NCI-H2029 treated with DMSO at 0.1 percent for 48 hours (cell line): ENCODE results near the gene NF2.
"Not testable (repeated sequence)": the region's sequence is repeated elsewhere in the genome, so short reads cannot be mapped to it uniquely, and the experiment has no call there.

ENCODE experiments used
- DNase-seq: peaks from one replicate; lab custom pipeline; 2025; lab: John Stamatoyannopoulos, UW

NF2 gene

DNA sequence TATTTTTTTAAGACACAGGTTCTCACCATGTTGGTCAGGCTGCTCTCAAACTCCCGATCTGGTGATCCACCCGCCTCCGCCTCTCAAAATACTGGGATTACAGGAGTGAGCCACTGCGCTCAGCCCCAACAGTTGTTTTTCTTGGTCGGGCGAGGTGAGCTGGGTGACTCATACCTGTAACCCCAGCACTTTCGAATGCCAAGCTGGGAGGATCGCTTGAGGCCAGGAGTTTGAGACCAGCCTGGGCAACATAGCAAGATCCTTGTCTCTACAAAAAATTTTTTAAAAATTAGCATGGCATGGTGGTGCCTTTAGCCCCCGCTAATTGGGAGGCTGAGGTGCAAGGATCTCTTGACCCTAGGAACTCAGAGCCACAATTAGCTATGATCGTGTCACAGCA, 7.0 kb upstream of the NF2 start:
- no peak for DNase-seq

DNA sequence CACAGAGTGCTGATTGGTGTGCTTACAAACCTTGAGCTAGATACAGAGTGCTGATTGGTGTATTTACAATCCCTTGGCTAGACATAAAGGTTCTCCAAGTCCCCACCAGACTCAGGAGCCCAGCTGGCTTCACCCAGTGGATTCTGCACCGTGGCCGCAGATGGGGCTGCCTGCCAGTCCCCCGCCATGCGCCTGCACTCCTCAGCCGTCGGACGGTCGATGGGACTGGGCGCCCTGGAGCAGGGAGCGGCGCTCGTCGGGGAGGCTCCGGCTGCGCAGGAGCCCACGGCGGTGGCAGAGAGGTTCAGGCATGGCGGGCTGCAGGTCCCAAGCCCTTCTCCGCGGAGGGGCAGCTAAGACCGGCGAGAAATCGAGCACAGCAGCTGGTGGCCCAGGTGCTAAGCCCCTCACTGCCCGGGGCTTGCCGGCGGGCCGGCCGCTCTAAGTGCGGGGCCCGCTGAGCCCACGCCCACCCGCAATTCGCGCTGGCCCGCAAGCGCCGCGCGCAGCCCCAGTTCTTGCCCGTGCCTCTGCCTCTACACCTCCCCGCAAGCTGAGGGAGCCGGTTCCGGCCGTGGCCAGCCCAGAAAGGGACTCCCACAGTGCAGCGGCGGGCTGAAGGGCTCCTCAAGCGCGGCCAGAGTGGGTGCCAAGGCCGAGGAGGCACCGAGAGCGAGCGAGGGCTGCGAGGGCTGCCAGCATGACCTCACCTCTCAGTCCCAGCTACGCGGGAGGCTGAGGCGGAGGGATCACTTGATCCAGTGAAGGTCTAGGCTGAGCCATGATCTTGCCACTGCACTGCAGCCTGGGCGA, 5.4 kb upstream of the NF2 start:
- not testable (repeated sequence) for DNase-seq

DNA sequence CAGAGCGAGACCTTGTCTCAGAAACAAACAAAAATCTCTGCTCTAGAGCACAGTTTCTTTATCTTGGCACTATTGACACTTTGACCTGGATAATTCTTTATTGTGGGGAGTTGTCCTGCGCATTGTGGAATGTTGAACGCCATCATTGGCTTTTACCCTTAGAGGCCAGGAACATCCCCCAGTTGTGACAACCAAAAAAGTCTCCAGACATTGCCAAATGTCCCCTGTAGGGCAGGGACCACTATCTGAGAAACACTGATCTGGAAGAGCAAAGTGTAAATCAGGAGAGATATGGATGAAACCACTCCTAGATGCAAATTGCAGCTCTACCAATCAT, 4.8 kb upstream of the NF2 start:
- no peak for DNase-seq

DNA sequence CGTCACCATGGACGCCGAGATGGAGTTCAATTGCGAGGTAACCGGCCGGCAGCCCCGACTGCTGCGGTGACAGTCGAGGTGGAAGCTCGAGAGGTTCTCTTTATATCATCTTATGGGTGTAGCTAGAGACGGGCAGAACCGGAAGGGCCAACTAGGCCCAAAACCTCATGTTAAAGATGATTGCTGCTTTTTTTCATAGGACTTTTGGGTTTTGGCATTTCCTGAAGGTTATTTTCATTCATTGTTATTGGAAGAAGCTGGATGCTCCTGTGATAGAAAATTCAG, 585 bp downstream of the NF2 start:
- DNase-seq: no peak

DNA sequence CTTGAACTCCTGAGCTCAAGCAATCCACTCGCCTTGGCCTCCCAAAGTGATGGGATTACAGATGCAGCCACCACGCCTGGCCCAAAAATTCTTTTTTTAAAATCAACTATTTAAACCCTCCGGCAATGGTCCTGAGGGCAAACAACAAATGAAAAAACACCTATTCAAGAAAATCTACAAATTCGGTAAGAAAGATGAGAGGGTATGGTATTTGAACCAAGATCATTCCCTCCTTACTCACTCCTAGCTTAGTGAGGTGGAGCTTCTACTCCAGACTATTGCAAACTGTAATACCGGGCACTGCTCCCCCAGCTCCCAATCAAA, 2.1 kb downstream of the NF2 start:
- no peak for DNase-seq

DNA sequence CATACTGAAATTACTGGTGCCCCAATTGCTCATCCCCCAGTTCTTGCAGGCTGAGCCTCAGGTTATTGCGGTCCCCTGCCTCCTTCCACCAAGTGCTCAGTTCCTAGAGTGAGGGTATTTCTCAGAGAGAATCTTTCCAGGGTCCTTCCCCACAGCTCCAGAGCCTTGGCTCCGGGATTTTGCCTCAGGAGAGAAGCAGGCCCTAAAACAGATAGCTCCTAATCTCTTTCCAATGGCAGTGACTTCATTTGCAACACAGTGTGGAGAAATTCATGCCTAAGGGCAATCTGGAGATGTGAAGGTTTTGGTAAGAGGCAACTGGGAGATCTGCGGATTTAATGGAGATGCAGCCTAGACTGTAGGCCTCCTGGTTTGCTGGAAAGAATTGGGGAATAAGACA, 2.9 kb downstream of the NF2 start:
- no peak for DNase-seq

DNA sequence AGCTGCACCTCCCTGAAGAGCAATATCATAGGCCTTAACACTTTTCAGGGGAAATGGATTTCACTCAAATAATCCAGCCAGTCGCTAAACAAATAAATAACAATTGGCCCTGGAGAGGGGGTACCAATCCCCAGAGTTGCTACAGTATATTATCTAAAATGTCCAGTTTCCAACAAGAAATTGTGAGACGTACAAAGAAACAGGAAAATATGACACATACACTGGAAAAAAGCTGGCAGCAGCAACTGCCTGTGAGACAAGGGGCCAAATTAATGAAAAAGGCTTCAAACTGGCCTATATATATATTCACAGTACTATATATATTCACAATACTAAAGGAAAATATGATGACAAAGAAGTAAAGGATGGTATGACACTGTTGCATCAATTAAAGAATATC, 4.0 kb downstream of the NF2 start:
- DNase-seq: no peak

DNA sequence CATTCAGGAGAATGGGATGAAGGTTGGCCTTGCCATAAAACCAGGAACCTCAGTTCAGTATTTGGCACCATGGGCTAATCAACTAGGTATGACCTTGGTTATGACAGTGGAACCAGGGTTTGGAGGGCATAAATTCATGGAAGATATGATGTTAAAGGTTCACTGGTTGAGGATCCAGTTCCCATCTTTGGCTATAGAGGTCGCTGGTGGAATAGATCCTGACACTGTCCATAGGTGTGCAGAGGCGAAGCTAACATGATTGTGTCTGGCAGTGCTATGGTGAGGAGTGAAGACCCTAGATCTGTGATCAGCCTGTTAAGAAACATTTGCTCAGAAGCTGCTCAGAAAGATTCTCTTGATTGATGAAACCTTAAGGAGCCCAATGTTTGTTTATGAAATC, 5.7 kb downstream of the NF2 start:
- no peak for DNase-seq

DNA sequence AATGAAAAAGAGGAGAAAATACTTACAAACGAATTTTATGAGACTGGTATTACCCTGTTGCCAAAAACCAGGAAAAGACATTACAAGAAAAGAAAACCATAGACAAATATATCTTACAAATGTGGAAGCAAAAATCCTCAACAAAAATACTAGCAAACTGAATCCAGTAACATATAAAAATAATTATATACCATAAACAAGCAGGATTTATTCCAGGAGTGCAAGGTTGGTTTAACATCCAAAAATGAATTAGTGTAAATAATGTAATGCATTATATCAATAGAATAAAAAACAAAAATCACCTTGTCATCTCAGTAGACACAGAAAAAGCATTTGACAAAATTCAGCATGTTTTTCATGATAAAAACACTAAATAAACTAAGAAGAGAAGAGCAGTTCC, 7.3 kb downstream of the NF2 start:
- DNase-seq: no peak

DNA sequence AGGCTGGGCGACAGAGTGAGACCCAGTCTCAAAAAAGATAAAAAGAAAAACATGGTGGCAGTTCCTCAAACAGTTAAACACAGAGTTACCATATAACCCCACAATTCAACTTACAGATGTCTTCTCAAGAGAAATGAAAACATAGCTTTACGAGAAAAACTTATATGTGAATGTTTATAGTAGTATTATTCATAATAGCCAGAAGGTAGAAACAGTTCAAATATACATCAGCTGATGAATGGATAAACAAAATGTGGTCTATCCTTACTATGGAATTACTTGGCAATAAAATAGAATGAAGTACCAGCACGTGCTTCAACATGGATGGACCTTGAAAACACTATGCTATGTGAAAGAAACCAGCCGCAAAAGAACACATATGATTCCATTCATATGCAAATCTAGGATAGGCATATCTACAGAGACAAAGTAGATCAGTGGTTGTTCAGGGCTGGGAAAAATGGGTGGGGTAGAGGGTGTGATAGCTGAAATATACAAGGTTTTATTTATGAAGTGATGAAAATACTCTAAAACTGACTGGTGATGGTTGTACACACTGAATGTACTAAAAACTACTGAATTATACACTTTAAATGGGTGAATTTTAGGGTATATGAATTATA, 12.4 kb downstream of the NF2 start:
- DNase-seq: no peak

DNA sequence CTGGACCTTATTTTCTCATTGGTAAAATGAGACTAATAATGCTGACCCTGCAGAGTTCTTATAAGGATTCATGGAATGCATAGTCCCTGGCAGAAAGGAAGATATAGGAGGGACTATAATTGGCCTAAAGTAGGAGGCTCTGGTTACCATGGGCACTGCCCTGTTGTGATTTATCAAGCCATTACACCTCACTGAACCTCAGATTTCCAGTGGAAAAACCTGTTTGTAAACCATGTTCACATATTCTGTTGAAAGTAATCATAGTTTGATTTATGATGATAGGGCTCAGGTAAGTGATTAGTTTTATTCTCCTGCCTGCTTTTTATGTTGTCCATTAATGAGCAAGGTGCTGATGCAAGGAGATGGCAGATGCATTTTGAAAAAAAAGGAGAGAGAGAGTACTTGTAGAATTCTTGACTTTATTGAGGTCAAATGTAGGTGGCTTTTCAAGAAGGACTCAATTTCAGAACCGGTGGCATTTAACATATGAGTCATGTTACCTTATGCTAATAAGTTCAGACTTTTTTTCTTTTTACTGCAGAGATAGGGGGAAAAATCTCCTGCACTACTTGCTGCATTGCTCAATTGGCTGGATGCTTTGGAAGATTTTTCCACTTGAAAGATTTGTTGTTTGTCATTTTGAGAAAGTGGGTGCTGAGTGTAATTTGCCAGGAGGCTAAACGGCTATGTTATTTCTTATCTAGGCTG, 14.6 kb downstream of the NF2 start:
- no peak for DNase-seq

DNA sequence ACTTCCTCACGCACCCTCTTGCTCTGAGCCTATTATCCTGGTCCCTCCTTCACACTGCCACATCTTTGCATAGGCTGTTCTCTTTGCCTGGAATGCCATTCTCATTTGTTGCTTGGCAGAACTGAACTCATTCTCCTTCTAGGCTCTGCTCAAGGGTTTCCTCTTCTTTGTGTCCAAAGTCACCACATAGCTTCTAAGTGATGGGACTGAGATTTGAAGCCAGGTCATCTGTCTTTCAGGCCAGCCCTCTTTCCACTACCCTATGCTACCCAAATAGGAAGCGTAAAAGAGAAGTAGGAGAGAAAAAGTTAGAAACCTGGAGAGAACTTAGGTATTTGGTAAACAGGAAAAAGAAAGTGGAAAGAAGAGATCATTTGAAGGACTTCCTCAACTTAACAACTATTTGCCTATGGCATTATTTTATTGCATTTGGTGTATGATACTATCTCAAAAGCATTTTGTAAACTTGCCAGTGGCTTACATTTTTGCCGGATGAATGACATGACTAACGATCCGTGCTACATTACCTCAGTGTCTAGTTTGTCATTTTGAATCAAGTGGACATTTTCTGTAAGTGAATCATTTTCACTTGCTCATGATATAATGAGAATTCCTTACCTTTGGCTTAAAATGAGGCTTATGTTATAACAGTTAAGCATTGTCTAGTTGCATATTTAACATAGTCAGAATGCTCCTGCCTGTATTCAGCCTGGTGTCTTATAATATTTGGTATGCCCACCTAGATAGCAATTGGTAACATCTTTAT, 18.5 kb downstream of the NF2 start:
- no peak for DNase-seq

DNA sequence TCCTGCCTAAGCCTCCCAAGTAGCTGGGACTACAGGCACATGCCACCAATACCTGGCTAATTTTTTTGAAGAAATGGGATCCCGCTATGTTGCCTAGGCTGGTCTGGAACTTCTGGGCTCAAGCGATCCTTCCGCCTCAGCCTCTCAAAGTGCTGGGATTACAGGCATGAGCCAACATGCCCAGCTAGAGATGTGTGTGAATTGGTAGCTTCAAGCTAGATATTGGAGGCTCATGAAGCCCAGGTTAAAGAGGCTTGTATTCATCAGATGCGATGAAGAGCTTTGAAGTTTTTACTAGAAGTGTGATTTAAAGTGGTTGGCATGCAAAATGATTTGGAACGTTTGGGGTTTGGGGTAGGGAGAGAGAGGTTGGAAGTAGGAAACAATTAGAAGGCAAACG, 19.6 kb downstream of the NF2 start:
- no peak for DNase-seq

DNA sequence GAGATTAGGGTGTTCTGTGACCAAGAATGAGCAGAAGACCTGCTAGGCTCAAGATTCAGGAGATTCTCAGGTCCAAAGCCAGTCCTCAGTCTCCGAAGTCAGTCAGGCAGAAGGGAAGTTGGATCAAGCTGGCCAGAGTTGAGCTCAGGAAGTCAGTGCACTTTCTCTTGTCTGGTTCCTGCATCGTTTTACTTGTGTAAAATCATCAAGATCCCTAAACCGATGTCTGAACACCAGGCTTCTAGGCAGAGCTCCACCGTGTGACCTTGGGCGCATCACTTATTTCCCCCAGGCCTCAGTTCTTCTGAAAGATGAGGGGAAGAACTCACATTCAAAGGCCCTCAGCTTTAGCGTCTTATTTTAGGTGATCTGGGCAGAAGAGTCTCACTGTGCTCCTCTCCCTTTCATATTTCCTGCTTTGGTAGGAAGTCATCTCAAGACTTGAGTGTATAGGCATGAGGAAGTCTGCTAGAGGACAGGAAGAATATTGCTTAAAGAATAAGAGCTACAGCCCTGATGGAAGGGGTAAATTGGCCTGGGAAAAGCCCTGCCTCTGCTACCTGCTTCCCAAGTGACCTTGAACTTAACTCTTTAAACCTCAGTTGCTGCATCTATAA, 20.2 kb downstream of the NF2 start:
- no peak for DNase-seq

DNA sequence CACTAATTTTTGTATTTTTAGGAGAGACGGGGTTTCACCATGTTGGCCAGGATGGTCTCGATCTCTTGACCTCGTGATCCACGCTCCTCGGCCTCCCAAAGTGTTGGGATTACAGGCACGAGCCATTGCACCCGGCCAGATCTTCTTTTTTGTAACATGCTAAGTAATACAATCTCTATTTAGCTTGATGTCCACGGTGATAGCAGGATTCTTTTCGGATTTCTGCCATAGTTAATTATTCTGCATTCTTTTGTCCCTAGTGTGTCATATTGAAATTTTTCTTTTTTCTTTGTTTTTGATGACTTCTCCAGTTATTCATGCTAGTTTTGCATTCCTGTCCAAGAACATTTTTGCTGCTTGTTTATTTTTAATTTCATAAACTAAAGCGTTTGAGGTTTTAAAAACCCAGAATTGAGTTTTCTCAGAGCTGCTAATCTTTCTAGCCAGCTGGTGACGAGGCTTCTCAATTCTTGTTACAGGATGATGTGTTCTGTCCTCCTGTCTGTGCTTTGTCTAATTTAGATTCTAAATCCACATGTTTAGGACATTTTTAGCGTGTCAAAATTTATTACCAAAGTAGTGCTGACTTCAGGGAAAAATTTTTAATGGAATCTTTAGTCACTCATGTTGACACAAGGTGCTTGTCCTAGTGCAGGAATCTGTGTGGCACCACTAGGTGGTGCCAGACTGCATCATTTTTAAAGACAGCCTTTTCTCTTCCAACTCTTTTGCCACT, 21.8 kb downstream of the NF2 start:
- DNase-seq: peak; percentile 22

DNA sequence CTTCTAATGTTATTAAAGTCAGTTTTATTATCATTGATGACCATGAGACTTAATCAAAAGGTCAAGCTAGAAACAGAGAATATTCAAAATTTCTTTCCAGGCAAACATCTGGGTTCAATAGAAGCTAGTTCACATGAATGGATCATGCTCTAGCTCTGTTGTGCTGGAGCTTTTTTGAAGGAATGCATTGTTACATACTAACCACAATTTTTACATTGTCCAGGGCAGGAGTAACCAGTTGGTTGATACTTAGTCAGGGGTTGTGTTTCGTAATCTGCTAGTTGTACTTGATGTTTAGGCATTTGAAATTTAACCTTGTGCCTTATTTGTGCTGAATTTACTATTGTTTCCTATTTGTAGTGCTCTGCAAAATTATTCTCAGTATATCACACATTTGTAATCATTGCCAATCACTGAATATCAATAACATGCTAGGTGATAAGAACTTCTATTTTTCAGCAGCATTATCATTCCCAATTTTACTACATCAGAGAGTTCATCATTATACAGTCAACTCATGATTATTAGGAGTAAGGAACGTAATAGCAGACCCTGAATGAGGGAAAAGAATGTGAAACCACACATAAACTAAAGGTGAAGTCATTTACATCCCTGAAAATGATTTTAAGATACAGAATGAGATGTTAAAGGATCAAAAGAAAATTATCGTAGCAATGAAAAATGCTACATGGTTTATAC, 23.2 kb downstream of the NF2 start:
- DNase-seq: no peak

DNA sequence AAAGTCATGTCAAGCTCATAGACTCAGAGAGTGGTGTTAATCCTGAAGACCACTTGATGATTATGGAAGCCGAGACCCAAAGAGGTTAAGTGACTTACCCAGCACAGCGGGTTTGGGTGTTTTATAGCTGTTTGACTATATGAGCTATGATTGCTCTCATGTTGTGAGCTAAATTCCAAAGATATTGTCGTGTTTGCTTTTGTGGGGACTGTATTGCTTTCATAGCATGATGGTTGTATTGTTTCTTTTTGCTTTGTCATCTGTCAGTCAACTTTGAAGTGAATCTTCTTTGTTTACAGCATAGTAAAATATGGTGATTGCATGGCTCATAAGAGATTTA, 23.7 kb downstream of the NF2 start:
- no peak for DNase-seq

DNA sequence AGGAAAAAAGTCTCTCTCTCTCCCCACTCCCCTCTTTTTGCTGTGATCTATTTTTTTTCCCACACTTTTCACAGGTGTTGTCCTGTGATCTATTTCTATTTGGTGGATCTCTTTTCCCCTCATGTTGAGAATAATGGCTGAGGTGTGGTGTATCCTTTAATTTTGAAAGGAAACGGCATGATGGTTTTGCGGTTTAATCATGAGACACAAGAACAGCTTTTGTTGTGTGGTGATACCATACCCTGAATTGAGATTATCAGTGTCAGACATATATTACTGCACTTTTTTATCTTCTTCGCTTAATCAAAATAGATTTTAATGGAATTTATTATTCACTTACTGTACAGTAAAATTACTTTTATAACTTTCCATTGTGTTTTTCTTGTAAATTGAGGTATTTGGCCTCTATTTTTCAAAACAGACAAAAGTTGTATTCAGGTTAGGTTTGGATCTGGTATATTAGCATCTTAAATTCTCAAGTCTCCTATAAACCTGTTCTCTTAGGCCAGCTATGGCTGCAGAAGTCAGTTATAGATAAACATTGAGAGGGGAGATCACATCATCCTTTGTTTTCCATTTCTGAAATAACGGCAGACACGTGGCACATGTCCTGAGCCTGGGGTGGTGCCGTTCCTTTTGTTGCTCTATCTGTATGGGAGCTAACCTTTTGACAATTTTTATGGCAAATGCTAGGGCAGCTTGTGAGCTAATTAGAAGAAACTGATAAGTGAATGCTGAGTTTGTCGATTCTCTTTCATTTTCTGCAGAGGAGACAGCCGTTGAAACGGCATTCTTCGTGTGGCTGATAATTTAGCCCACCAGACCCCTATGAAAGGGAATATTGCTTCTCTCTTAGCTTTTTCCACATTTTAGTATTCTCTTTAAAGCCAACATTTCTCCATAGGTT, 25.8 kb downstream of the NF2 start:
- DNase-seq: no peak

DNA sequence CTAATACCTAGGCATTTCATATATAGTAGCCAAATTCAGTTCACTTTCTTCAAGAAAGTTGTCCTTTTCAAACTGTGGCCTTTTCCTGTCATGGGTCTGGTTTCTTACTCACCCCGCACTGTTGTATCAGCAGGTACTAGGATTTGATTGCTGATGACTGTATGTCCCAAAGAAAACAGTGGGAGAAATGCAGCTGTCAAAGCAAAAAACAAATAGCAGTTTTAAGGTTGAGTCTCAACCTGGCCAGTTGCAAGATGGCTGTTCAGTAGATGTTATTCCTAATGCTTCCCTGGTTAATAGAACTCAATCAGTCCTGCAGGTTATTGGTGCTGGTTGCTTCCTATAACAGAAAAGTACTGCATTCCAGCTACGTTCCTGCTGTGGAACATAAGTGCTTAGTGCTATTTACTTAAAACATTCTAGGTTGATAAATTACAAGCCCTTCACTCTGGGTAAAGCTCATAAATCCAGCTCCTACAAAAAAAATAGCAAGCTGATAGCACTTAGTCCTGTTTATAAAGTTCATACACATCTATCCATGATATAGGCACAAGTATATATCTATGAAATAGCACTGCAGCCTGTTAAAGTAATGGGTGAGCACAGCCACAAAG, 26.6 kb downstream of the NF2 start:
- DNase-seq: no peak

DNA sequence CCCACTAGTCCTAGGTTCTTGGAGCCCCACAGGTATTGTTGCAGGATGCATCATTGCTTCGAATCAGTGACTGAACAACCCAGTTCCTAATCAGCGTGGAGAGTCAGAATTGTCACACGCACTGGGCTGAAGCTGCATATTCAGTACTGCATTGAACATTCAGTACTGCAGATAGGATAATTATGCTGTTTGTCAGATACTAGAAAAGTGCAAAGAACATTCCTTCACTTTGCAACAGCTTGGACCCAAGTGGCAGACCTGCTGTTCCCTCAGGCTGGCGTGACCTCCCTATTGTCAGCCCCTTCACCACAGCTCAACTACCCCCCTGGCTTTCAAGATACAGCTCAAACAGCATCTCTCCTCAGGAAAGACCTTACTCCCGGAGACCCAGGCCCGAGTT, 27.6 kb downstream of the NF2 start:
- no peak for DNase-seq
